Dedifferentiated amniotic fluid mesenchymal stem cell (primary cell): ENCODE measurements around the gene PRPF40B.

Experiments
- DNase-seq: peaks from one replicate; pipeline ENCODE4 v3.0.0-alpha.2; 2016; ENCODE audit errors: extremely low spot score

Gene PRPF40B

DNA sequence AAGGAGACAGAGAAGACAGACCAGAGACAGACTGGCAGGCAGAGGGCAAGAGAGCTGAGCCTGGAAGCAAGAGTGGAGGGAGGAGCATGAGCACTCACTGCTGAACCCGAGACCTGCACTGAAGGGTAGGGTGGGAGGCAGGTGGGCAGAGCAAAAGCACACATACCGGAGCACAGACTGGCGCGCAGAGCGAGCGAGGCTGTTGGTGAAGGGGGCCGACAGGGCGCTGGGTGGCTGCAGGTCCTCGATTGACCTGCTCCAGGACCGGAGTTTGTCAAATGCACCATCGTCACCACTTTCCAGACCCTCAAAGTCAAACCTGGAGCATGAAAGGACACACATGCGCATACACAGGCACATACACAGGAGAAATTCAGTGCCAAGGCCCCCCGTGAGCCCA is 34.9 kb downstream of the PRPF40B start:
- no peak for DNase-seq

DNA sequence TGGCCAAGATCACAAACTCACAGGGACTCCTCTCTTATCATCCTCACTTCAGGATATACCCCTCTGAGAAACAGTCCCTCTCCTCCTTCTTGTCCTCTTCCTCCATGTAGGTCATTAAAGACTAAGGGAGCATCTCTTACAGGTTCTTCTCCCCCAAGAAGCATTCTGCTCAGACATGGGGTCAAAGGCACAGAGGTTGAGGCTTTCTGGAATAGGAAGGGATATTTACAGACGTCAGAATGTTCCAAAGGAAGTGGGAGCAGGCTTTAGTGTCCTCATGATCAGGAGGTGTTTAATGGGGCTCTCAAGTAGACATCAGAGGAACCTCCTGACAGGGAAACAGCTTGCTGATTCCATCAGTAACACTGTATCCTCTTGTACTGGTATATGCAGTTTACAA is 36.4 kb downstream of the PRPF40B start:
- no peak for DNase-seq

DNA sequence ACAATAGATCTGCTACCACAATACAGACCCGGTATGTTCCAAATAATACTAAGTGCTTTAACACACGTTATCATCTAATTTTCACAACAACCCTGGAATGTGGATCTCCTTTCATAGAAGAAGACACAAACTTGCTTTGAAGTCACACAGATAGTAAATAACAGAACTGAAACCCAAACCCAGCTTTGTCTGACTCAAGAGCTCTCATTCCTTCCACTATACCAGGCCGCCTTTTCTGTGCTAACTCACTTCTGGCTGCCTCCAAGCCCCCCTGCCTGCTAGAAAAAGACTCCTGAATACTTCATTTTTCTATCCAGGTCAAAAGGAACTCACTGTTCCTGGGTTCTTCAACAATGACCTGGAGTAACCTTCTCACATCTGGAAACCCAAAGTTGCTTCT is 37.8 kb downstream of the PRPF40B start:
- DNase-seq, result no peak

DNA sequence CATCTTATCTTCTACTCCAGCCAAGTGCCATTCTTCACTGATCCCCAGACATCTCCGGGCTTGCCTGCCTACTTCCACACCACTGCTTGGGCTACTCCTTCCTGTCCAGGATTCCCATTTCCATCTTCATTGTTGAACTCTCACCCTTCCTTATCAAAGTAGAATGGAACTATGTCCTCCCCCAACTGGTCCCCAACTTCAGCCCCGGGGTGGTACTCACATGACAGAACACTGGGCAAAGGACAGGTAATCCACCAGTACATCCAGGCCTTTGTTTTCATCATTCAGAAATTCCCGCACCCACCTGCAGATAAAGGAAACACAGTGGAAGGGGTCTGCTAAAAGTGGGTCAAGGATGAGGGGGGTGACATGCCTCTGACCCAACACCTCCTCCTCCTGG is 38.4 kb downstream of the PRPF40B start:
- no peak for DNase-seq

DNA sequence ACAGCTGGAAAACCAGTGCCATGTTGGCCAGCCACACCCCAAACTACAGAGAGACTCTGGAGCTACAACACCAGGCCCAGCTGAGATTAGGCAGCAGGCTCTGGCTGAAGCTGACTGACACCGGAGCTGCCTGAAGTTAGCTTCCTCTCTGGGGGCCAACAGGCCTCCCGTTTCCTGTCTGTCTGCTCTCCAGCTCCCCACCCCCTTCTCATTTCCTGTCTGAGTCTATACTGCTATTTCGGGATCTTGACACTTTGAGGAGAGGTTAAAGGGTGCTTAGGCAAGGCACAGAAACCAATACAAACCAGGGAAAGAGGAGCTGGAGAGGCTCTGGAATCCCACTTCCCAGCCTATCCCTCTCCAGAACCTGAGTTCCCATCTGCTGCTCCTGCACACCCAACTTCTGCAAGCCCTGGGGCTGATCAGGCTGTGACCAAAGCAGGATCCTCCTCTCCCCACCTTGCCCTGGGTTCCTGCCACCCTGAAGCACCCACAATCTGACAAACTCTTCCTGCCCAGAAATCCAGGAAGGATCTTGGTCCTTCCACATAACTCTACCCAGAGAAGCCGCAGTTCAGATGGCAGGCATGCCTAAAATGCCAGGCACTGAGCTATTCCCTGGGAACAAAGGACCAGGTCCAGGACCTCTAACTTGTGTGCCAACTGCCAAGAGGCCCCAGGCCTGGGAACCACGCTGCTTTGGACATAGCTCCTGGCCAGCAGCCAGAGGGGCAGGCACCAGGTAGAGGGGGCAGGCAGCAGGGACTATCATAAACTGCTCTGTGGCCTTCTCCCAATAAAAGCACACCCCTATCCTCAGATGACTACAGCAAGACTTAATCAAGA is 39.9 kb downstream of the PRPF40B start:
- DNase-seq, result peak; percentile 22

DNA sequence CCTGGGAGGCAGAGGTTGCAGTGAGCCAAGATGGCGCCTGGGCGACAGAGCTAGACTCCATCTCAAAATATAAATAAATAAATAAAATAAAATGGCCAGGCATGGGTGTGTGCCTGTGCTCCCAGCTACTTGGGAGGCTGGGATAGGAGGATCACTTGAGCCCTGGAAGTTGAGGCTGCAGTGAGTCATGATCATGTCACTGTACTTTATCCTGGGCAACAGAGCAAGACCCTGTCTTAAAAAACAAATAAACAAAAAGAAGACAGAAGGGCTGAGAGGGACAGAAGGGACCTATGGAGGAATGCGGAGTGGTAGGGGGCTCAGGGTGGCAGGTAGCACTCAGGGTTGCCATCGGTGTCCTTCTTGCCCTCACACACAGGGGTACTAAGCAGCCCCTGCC is 40.8 kb downstream of the PRPF40B start:
- DNase-seq, result no peak

DNA sequence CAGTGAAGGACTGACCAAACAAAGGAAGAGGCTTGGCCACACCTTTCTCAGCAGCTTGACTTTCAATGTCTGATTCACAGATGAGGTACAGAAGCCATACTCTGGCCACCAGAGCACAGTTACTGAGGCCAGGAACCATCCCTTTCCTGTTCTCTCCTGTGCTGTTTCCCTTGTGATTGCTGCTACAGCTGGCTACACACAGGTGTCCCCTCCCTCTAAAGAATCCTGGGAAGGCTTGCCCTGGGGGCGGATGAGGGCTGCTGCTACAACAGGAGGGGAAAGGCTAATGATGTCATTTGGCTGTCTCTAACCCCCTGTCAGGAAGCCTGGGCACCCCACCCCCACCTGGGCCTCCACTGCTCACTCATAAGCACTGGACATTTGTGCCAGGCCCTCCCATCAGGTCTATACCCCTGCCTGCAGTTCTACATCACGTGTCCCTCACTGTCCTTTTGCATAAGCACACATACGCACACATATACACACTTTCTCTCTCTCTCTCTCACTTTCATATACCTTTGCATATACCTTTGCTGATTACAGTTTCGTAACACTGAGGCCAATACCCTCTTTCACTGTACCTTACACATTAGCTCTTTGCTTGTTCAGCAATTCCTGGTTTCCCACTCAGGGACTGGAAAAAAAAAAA is 41.4 kb downstream of the PRPF40B start:
- DNase-seq, result no peak

DNA sequence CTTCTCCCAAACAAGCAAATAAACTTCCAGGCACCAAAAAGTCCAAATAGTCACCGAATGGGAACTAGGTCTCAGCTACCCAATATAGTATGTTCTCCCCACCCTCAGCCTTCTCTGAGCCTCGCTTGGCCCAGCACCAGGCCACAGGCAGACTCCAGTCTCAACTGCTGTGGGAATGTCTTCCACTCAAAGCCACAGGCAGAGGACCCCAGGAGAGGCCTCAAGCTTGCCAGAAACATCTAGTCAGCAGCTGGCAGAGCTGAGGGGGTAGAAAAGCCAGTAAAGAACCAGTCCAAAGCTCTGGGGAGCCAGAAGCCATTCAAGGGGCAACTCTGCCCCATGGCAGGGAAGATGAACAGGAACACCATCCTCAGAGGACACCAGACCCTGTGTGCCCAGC is 42.0 kb downstream of the PRPF40B start:
- no peak for DNase-seq

DNA sequence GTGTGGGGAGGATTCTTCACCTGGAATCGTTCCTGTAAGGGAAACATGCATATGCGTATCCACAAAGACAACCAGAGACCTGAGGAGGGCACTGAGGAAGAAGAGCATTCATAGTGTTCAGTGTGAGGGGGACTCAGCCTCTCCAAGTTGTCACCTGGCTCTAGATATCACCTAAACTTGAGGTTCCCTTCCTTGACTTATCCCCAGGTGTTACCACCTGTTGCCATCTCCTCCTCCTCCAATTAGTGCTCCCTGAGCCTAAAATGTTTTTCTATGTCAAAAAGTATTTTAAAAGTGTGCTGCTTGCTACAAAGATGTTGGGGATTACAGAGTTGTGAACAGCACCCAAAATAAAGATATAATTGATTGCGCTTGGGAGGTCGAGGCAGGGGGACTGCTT is 42.8 kb downstream of the PRPF40B start:
- DNase-seq, result no peak

DNA sequence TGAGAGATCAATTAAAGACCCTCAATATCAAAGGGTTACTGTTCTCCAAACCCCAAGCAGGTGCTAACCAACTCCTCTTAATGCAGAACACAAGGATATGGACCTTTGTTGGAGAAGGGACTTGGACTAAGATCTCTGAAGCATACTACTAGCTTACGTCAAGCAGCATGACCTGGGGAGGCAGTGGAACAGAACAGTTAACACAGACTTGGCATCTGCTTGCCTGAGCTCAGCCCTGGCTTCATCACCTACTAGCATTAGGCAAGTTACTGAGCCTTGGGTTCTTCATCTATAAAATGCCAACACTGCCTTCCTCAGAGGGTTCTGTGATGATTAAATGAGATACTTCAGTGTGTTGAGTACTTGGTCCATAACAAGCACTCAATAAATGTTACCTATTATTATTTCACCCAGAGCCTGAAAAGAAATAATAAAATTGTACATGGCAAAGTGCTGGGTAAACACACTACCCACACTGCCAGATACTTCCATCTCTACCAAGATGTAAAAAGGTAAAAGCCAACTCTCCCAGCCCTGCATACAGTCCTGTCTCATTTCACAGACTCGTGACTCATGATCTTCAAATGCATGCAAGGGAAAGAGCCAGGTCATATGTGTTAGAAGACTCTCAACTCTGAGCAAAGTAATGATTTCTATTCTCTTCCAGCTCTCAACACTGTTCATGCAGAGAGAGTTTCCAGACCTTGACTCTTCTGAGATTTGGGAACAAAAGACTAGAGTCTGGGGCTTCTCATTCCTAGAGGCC is 44.1 kb downstream of the PRPF40B start:
- DNase-seq, result no peak

DNA sequence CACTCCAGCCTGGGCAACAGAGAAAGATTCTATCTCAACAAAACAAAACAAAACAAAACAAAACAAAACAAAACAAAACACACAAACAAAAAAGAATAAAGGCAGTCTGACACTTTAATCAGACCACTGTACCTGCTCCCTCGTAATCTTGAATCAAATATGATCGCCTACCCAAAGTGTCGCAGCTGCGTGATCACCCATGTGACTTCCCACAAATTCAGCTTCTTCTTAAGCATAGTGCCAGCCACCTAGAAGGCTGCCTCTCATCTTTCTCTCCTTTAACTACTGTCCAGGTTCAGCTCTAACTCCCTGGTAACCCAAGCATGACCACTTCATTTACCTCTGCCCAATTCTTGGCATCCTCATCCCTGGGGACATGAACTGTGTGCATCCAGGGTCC is 46.4 kb downstream of the PRPF40B start:
- no peak for DNase-seq

DNA sequence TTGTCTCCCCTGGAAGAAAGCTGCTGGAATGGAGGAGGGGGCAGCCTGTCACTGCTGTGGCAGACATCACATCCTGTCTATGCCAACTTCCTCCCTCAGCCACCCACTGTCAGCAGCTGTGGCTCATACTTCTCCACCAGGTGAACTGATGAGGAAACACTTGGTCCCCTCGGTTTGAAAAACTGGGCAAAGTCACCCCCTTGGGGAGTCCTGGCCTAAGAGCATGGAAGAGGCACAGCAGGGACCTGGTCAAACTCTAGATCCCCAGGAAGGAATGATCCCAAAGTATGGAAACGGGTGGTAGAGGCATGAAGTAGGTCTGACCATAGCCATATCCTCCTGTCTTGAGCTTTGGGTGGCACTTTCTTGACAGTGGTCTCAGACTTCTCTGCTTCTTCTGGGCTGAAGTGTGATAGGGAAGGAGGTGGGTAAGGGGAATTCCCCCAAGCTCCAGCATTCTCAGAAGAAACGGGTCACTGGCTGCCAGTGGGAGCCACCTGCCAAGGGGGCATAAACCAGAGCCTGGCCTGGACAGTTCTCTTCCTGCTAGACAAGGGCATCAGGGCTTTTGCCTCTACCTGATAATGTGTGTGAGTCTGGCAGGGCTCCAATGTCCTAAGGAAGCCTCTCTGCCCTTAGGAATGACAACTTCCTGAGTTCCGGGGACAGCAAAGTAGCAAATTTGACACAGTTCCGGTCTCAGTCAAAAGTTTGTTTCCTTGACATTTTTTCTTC is 47.8 kb downstream of the PRPF40B start:
- no peak for DNase-seq

DNA sequence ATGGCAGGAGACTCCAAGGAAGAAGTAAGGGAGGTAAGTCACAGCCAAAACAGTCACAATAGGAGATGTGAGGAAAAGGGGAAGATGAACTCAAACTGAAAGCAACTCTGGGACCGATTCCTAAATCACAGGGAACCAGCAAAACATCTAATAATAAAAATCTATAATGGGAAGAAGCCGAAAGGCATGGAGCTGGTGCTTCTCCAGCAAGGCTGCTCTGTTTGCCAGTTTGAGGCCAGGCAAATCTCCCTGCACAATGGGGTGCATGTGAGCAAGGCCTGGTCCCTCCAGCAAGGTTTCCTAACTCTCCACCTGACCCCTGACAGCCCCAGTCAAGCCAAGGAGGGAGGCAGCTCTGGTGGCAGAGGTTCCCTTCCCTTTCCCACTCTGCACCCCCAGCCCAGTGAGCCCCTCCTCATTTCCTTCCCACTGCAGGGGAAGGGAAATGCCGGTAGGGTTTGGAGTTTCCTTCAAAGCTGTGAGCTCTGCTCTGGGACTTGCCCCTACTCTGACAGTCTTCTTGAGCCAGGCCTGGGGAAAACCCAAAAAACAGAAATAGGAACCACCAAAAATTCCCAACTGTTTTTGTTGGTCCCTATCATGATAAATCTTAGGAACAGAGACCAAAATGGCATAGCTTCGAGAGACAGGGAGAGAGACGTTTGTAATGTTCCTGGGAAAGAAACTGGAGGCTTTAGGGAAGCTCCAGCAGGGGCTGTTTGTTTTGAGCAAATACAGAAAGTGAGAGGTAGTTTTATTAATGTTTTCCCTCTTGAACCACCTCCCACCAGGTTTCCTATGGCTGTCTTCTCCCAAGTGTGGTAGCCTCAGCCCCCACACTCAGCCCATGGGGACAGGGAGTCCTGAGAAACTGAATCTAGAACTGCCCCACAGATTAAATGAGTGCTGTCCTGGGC is 49.2 kb downstream of the PRPF40B start:
- no peak for DNase-seq

DNA sequence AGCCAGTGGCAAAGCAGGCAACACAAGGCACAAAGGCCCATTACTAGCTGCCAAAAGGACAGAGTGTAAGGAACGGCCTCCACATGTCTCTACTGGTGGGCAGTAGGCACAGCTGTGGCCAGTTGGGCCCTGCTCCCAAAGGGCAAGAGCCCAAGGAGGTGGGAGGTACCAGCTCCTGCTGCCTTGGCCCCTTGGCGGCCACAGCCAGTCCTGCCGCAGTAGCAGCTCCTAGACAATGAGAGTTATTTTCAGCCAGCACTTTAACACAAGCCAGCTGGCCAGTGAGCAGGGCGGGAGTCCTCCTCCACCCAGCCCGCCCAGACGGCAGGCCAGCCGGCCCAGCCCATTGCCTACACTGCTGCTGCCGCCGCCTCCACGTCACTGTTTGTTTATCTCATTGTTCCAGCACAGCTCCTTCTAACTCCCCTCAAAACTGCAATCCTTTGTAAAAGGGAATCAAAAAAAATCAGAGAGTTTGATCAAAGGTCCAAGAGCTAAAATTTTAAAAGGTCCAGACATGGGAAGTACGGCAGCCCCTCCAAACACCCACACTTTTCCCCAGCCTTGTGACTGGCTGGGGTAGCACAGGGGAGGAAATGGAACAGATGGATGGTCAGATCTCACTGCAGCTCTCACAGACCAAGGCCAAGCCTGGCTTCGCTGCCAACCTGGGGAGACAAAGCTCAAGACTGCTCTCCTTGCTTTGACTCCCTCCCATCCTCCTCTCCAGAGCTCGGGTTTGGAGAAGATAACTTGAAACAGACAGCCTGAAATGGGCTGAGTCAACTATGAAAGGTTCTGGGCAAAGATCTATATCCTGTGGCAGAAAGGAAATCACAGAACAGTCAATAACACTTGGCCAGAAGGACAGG is 50.3 kb downstream of the PRPF40B start:
- peak; percentile 94 for DNase-seq

DNA sequence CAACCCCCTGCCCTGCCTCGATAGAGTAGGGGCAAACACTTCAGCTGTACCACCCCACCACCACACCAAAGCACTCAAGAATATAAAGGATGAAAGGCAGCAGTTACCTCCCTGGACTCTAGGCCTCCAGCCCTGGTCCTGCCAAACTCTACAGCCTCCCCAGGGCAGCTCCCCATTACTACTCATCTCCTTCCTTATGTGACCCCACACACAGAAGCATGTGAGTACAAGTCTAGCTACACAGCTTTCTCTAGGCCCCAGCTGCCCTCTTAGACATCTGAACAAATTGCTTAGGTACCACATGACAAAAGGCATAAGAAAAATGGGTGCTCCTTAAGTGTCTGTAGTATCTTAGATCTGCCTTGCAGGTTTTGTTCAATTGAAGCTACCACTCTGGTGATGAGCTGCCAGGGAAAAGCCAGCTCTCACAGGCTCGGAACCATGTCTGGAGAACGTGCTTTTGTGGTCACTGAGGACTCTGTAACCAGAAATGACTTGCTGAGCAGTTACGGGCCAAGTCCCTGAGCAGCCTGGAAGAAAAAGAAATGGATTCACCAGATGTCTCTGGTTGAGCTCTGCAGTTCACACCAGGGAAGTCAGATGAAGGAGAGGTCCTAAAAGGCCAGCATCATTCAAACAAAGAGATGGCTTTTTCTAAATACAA is 51.1 kb downstream of the PRPF40B start:
- DNase-seq, result no peak

DNA sequence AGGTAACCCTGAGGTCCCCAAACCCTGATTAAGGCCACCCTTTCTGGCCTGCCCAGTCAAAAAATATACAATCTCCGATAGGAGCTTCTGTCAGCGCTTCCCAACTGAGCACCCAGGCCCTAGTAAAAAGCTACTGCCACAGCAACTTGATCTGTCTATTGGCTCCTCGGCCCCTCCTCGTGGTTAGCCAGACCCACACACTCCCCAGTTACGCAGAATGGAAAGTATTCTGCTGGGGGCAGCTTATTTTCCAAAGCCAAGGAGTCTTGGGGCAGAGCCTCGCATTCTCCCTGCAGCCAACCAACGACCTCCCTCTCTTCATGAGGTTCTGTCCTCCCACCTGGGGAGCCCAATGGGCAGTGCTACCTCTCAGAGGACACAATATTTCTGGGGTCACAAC is 51.8 kb downstream of the PRPF40B start:
- DNase-seq, result no peak

DNA sequence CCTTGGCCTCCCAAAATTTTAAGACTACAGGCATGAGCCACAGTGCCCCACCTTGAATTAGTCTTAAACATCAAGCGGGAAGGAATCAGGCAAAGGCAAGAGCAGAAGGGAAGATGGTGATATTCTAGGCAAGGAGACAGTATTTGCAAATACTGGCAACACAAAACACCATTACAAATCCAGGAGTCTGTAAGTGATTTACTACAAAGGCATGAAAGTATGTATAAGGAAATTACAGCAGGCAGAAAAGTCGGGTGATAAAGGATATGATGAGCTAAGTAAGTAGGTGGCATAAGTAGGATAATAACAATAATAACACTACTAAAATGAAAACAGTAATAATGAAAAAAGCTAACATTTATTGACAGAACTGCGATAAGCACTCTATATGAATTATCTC is 55.4 kb downstream of the PRPF40B start:
- DNase-seq, result no peak

DNA sequence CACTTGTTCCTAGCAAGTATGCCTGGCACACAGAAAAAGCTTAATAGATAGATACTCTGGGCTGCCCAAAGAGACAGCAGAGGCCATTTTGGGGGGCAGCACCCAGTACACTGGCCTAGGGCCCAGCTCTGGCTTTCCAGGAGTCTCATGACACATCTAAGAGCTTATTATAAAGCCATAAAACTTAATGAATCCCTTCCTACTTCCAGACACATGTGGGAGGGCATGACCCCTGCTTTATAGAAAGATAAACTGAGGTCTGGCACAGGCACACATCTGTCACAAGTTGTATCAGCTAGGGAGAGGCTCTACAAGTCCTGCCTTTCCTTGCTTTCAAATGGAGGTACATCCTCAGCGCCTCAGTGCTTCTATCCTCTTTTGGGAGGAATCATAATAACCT is 56.7 kb downstream of the PRPF40B start:
- DNase-seq, result no peak

DNA sequence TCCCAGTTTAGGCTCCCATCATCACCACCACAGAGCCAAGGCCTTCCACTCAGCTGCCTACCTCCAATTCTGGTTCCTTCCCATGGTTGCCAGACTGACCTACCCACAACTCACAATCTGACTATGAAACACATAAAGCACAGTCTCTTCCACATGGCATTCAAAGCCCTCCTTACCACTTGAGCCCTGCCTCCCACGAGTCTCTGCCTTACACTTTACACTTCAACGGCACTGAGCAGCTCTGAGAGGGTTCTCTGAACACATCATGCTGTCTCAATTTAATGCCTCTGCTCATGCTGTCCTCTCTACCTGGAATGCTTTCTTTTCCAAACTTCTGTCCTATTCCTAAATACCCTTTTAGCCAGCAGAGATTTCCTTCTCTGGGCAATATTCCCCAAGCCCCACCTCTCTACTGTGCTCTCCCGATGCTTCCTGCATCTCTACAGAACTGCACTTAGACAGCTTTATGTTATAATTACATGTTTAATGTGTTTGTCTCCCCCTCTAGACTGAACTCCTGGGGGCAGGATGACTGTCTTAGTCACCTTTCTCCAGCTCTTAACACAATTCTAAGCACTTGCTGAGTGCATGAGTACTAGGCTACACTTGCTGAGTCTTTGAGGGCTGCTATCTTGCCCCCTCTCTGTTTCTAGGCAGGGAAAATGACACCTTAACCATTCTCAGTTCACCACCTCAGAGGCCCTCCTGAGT is 60.4 kb downstream of the PRPF40B start:
- no peak for DNase-seq
